HG03457 (cell line): ENCODE data around the gene KCNK5.

Experiments used
- ATAC-seq: cut with Tn5 transposase; IDR thresholded peaks from one replicate; pipeline ENCODE4 v1.9.1; 2021; ENCODE audit warnings: moderate number of reproducible peaks; ENCODE audit not compliant: unreplicated experiment

Gene KCNK5

DNA sequence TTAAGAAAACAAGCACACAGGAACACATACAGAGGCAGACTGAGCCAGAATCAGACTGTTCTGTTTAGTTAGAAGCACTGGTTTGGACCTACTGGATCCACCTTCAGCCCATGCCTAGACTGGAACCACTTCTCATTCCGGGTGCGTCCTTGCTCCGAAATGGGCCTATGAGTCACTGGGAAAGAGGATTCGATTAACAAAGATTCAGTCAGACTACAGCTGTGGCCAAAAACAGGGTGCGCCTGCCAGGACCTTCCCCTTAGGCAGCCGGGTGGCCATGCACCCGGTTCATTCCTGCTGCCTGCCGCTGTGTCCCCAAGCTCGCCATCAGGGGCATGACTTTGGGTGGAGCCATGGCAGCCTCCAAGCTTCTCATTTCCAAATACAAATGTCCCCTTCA, 14.5 kb upstream of the KCNK5 start:
- no peak for ATAC-seq

DNA sequence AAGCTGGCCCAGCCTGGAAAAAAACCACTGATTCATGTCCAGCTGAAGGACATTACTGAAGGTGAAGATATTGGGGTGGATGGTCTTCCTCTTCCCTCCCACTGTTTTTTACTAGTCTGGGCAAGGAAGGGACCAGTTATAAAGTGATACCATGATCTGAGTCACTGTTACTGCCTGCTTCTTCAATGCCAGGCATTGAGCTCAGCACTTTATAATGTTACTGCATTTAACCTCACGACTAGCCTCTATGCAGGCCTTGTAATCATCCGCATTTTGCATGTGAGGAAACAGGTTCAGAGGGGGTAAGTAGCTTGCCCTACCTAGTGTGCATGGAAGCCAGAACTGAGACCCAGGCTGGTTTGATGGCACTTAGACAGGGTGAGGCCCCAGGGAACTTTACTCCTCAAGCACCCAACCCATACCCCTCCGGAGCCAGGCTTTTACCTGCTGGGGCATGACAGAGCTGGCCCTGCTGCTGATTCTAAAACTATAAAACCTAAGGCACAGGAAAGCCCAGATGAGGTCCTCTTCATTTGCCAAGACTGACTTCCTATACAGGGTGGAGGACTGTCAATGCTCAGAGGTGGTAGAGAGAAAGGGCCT, 11.0 kb upstream of the KCNK5 start:
- no peak for ATAC-seq

DNA sequence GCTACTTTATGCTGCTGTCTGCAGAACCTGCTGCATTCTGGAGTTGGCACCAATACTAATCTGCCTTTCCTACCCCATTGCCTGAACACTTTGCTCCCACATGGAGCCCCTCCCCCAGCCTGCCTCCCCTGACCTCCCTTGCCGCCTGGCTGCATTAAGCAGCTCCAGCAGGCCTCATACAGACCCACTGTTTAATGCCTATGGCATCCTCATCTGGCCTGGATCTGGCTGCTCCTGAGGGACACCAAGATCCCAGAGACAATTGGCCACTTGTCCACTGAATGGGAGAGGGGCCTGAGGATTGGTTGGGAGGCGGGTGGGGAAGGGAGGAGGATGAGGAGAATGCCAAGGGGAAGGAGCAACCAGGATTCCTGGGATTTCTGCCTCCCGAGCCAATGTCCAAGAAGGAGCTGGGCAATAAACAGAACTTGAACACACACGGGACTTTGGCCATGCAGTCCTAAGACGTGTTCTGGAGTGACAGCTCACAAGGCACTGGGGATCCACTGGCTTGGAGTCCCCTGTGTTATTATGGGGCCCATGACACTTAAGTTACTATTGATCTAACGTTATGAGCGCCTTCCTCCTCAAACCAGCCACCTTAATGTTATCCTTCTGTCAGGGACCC, 10.4 kb upstream of the KCNK5 start:
- ATAC-seq: no peak

DNA sequence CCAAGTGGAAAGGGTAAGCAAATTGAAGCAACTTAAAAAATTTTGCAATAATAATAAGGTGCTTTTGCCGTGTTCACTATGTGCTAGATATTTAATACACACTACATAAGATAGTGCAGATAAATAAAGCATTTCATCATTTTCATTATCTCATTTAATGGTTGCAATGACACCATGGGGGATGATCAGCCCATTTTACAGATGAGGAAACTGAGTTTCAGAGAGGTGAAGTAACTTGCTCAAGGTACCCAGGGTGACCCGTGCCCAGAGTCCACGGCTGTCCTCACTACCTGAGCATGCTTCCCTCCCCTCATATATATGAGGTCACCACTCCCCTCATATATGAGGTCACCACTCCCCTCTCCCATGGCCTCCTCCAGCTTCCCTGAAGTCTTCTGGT, 7.5 kb upstream of the KCNK5 start:
- ATAC-seq: no peak

DNA sequence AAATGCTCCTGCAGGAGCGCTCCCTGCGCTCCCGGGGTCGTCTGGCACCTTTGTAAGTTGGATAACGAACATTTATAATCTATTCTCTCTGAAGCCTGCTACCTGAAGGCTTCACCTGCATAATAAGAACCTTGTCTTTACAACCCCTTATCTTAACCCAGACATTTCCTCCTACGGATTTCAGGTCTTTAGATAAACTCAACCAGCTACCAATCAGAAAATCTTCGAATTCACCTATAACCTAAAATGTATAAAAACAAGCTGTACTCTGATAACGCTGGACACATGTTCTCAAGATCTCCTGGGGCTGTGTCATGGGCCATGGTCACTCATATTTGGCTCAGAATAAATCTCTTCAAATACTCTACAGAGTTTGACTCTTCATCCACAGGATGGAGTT, 4.1 kb upstream of the KCNK5 start:
- ATAC-seq: no peak

DNA sequence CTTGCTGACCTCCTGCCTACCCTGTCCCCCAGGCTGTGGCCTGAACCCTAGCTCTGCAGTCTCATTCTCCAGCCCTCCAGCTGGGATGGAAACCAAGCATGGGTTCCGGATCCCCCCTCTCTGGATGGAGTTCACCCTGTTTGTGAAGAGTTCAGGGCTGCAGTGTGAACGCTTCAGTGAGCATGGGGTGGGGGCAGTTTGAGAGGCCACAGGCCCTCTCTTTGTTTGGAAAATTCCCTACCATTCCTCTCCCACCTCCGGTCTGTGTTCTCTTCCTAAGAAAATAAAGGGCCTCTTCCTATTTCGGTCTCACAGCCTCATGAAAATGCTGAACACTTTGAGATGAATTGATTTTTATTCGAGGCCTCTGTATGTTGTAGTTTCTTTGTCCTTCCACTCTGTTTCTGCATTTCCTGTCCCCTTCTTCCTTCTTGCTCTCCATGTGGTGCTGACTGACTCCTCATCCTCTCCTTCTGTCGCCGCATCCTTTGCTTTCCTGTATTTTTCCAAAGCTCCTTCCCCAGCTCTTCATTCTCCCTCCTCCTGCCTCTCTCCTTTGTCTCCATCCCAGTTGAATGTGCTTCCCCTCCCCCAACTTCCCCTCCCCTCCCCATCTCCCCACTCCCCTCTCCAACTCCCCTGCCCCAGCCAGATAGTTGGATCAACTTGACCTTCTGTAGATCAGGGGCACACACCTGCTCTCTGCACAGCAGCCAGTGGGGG, 2.4 kb upstream of the KCNK5 start:
- ATAC-seq: no peak

DNA sequence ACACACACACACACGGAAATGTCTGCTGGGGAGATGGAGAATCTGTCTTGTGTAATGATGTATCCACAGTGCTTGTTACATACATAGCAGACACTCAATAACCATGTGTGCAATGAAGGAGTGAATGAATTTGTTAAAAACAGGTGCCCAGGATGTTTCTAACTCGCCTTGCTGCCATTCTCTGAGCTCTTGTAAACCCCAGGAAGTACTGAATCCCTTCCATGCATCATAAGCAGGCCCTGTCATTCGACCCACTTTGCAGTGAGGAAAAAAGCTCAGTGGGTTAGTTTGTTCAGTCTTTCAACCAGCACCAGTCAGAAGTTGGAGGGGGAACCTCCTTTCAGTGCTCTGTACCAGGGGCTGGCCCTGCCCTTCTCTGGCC, 1.4 kb upstream of the KCNK5 start:
- ATAC-seq: no peak

DNA sequence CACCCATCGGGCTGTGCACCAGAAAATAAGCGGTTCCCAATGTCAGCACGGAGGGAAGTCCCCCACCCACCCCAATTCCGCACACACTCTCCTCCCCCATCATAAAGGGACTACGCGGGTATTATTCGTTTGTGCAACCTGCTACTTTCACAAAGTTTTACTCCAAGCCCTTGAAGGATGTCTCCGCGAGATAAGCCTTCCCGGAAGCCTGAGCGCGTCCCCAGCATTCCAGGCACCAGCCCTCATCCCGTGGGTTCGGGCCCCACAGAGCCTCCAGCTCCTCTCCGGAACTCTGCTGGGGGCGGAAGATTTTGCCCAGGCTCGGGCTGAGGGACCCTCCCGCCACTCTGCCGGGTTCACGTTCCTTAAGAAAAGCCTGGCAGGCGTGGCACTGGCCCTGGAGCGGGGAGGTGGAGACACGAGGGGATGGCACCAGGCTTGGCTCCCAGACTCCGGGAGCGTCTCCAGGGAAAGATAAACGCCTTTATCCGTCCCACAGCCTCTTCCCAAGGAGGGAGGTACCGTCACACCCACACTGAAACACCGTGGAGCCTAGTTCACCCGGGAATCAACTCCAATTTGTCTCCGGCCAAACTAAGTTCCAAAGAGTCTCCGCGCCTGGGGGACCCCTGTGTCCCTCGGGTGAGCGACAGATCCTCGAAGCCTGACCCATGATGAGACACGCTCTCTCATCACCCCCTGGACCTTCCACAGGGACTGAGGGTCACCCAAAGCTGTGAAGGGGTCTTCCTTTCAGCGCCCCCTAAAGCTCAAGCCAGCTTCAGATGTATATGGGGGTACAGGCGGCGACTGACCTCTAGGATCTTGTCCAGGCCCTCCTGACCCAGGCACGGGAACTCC, 934 bp downstream of the KCNK5 start:
- ATAC-seq: no peak

DNA sequence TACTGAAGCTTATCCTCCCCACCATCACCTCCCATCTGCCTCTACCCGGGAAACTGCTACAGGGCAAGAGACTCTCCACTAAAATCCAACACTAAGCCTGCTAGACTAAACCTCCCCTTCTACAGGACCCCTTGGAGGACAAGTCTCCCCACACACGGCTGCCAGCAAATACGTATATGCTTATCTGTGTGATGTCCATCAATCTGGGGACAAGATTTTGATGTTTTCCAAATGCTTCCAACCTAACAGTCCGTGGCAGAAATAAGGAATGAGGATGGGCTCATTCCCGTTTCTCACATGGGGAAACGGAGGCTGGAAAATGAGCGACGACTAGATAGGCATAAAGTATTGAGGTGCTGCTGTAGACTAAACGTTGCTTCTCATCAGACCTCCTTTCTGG, 1.8 kb downstream of the KCNK5 start:
- no peak for ATAC-seq

DNA sequence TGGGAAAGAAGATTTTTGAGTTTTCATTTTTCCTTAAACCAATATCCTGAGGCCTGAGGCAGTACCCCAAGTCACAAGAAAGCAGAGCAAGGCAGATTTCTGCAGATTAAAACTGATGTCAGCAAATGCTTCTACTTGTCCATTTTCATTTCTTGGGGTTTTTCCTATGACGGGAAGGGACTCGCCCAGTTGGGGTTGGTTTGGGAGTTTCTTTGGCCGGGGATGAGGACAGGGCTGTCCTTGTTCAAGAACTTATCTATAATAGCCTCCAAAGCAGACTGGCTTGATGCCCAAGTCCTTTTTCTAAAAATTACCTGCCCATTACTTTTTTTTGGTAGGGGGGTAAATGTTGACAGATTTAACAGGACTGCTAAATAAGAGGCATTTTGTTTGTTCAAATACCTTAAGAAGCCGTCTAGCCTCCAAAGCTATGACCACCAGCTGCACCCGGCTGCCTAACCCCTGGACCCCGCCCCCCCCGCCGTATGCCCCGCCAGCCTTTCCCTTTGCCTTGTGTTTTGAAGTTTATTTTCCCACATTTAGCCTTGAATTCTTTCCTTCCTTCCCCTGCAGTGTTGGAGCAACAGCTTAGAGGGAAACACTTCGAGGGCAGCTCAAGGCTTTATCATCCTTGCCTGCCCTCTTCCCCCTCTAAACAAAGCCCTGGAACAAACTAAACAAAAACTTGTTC, 2.5 kb downstream of the KCNK5 start:
- ATAC-seq: no peak

DNA sequence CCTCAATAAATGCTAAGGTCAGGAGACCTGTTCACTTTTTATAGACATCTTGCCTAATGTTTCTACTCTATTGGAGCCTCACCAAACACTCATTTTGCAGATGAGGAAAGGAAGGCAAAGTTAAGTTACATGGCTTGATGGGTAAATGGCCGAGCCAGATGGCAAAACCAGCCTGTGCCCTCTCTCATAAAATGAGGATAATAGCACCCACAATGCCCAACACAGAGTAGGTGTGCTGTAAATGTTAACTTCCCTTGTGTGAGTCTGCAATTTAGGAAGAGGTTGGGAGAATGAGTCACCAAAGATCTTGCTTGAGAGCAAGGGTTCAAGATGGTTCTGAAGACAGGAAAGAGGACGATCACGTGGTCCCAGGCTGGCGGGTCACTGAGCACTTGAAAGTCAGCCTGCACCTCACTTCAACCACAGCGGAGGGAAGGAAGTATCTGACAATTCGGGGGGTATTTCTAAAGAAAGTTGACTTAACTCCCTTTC, 3.3 kb downstream of the KCNK5 start:
- ATAC-seq: no peak

DNA sequence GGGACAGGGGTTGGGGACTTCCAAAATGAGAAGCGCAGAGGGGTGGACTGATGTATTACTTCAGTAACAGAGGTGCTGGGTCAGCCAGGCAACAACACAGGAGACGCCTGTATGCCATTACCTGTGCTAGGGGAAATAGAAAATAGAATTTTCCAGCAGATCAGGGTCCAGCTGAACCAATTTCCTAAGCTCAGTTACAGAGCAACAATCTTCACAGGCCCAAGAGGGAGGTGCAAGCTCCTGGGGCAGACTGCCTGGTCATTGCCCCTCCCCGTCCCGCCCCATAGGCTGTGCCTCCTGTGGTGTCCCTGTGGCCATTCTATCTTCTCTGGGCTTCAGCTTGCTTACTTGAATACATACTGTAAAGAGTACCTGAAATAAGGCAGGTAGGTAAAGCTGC, 3.7 kb downstream of the KCNK5 start:
- ATAC-seq: no peak

DNA sequence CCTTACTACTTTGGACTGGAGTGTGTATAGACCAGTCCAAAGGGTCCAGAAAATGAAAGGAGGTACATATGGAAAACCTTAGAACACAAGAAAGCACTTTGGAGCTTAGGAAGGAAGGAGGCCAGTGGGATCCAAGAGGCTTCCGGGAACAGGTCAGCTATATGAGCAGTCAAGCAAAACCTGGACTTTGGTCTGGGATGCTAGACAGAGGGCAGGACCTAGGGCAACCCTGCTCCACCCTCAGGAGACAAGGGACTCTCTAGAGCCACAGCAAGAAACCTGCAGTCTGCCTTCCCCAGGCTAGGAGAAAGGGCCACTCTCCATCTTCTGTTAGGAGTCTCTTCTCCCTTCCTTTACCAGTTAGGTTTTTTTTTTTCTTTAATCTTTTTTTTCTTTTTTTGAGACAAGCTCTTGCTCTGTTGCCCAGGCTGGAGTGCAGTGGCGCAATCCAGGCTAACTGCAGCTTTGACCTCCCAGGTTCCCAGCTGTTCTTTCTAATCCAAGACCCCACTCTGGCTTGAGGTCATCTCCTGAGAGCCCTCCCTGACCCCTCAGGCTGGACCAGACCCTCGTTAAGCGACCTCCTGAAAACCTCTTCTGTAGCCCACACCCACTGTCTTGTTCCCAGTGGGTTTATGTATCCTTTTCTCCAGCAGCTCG, 4.6 kb downstream of the KCNK5 start:
- ATAC-seq: no peak

DNA sequence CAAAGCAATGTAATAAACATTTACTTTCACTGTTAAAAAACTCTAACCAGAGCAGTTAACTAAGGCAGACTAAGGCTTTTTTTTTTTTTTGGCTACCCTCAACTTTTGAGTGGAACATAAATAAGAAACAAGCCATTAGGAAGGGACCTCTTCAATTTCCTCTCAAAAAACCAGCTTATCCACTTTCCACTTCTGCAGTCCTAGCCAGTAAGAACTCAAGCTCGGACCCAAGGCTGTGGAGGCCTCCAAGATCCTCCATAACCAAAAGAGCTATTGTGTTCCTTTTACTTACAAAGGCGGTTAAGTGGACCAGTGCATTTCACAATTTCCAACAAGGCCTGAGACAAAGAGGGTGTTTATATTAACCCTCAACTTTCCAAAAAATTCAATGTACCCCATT, 5.3 kb downstream of the KCNK5 start:
- ATAC-seq: no peak

DNA sequence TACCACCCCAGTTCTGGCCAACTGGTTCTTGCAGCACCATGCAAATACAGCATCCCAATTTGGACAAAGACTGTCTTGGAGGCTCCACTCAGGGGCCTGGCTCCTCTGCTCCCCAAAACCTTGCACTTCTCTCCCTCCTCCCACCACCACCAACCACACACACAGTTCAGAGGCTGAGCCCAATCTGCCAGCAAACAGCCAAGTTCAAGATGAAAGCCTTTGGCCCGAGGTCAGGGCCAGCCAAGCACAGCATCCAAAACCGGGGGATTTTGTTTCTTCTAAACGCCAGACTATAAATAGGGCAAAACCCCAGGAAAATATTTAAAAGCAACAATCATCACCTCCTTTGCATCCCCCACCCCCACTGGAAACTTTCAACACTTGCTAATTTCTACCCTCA, 5.7 kb downstream of the KCNK5 start:
- no peak for ATAC-seq

DNA sequence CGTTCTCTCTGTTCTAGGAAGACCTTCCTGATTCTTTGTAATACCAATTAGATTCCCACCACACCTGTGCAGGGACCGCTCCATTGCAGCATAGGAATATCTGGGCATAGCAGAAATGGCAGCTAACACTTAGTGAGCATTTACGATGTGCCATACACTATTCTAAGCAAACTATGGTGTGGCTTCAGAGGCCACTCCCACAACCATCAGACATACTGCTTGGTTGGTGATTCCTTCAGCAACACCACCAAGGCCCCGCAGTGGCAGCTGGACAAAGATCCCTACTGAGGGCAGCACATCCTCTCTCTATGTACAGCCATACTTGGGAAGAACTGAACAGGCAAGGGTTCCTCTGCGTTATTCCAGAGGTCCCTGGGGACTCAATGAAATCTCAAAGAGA, 6.2 kb downstream of the KCNK5 start:
- no peak for ATAC-seq

DNA sequence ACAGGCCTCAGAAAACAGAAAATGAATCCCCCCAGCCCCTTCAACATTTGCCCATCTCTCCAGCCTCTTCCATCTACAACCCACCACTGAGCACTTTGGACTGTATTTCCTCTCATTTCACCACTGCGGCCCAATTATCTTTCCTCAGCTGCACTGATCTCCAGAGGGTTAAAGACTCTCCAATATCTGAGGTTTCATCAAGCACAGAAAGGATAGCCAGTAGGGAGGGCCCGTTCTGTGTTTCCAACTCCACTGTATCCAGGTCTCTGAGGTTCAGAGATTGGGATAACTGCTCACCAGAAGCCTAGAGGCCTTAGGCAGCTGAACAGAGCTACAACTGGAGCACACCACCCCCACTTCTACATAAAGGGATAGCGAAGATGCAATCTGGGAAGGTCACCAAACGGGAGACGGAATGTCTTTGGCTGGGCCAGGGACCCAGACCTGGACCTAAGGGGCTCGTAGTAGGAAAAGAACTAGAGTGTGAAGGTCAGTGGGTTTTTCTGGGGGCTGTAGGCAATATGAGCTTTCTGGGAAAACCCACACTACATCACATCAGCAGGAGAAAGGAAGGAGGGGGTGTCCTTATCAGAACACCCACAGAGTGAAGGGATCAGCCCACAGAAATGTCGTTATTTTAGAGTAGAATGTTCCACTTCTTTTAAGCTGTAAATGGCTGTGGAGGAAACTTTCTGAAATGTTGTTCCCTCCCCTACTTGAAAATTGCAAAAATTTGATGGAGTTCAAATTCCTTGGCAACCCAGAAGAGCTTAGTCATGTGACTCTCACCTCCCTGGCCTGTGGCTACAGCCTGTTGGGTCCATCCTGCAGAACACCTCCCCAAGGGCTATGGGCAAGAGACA, 7.3 kb downstream of the KCNK5 start:
- no peak for ATAC-seq

DNA sequence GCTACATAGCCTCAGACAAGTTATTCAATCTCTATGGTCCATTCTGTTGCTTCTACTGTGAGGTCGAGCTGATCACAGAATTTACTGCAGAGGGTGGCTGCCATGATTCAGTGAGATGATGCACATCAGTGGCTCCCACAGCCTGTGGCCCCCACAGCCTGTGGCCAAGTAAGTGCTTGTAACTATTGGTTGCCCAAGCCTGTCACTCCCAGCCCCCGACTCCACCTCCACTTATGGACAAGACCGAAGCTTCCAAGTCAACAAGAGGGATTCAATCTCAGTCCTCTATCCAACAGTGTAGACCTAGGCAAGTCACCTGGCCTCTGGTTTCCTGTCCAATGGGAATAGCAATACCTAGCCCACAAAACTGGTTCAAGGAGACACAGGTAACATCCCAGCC, 8.2 kb downstream of the KCNK5 start:
- no peak for ATAC-seq

DNA sequence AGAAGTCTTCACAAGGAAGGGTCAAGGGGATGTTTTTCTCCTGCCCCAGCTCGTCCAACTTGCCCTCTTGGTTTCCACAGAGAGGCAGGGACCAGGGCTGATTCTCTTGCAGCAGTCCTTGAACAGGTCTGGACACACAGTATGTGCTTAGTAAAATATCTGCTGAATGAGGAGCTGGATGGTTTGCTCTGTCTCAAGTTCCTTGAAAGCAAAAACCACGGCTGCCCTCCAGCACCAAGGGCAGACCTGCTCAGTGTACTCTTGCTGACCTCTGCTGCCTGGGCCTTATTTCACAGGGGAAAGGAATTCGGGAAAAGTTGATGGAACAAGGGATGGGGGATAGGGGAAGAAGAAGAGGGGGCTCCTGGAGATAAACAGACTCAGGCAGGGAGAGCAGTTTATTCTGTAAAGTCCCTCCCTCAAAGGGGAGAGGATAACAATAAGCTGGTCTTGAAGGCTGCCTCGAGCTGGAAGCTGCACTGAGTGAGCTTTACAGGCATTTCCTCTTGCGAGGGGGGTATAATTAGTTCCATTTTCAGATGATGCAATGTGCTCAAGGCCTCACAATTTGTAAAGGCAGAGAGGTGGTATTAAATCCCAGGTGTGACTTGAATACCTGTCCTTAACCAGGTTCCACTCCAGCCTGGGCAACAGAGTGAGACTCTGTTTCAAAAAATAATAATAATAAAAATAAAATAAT, 10.3 kb downstream of the KCNK5 start:
- ATAC-seq: no peak
